NCI-H748 (cell line): Measurements from ENCODE around the gene TMEM61.

Experiments used
- DNase-seq: peaks from one replicate; lab custom pipeline; 2025; ENCODE audit not compliant: unreplicated experiment; lab: John Stamatoyannopoulos, UW

TMEM61 gene

GRCh38 chr1:54984131-54984842 lies 3.9 kb downstream of the TMEM61 start:
- DNase-seq, result no peak

DNA sequence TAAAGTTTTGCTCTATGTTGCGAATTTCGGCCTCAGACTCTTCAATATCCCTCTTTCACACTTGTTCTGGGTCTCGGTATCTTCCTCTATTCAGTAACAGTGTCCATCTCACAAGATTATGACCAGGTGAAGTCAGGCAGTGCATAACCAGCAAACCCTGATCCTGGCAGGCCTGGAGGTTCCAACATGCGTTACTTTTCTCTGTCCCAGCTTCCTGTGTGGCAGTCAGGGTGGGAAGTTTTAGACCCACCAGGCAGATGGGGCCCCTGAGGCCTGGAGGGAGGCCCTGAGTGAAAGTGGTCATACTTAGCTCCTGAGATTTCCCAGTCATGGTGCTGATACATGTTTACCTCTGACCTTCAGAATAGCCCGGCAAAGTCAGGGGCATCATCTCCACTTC lies 5.1 kb downstream of the TMEM61 start:
- DNase-seq, result no peak

DNA sequence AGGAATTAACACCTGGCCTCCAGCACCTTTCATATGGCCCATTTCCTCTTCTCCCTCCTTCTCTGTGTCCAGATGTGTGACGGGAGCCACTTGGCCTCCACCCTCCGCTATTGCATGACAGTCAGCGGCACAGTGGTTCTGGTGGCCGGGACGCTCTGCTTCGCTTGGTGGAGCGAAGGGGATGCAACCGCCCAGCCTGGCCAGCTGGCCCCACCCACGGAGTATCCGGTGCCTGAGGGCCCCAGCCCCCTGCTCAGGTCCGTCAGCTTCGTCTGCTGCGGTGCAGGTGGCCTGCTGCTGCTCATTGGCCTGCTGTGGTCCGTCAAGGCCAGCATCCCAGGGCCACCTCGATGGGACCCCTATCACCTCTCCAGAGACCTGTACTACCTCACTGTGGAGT lies 5.6 kb downstream of the TMEM61 start:
- no peak for DNase-seq

DNA sequence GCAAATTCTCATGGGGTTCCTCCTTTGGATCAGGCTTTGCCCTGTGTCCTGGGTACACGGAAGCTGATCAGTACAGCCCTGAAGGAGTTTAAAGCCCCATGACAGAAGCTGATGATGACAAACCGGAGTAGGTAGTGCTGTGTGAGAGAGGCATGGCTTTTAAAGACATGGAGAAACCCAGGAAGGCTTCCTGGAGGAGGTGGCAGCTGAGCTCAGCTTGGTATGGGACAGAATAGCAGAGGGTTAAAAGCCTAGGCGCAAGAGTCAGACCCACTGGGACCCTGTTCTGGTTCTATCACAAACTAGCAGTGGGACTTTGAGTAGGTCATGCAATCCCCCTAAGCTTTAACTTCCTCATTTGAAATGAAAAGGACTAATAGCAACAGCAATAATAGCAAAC lies 6.1 kb downstream of the TMEM61 start:
- DNase-seq, result no peak

DNA sequence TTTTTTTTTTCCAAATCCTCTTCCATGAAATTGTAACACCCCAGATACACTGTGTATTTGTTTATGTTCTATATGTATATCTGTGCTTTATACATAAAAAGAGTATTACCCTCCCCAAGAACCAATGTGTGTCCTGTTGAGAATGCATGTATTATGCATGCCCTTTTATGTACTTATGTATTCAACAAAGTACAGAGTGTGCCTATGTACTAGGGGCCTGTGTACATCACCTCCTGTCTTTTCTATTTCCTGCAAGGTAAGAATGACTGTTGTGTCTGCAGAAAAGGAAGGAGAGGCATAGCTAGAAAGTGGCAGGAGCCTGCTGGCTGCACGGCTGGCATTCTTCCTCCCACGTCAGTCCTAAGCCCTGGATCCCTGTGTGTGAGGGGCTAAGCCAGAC lies 7.0 kb downstream of the TMEM61 start:
- DNase-seq, result no peak

- peak; percentile 73 for DNase-seq
These were observed 7.7 kb downstream of the TMEM61 start for GRCh38 chr1:54987919-54988705.

DNA sequence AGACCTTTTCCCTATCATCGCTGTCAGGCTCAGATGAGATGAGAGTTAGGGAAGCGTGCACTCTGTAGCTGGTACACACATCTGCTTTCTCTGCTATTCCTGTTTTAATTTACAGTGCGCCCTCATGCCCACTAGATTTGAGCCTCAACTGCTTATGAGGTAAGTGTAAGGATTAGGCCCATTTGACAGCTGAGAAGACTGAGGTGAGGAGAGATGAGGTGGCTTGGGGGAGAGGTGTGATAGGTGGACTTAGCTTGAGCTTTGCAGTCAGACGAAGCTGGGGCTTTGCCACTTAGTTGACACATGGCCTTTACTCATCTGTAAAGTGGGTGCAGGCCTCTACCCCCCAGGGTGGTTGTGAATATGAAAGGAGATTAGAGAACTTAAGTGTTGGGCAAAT lies 8.5 kb downstream of the TMEM61 start:
- DNase-seq, result no peak

DNA sequence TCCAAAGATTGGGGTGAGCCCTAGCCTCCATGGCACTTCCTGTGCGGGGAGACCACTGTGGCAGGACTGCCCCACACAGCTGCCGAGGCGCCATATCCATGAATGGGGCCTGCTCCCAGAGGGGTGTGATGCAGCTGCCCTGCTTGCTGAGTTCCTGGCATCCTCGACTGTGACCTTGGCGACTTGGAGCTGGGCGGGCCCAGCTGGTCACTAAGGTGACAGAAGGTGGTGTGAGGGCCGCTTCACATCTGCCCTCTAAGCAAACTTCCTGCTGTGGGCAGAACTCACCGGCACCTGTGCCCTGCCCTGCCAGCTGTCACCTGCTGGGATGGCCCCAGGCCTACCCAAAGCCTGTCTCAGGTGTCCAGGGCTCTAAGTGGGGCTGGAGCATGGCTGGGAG lies 9.0 kb downstream of the TMEM61 start:
- peak; percentile 94 for DNase-seq

GRCh38 chr1:54989968-54990810 lies 9.8 kb downstream of the TMEM61 start:
- peak; percentile 26 for DNase-seq

GRCh38 chr1:54990916-54991315 lies 10.5 kb downstream of the TMEM61 start:
- DNase-seq, result no peak

- DNase-seq, result no peak
These were observed 11.5 kb downstream of the TMEM61 start for GRCh38 chr1:54991939-54992338.

DNA sequence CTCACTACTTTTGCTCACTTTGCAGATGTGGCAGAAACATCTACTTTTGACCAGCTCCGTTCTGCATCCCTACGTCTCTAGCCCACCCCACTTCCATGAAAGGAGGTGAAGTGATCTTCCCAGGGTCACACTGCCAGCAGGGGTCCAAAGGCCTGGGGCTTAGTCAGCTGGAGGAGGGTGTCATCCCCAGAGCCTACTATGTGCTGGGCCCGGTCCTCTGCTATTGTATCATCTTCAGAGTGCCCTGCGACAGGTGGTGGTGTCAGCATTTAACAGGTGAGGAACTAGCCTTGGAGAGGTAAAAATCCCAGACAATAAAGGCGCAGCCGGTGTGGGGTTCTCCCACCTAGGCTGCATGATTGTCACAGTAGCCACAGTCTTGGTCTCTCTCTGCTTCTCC lies 12.7 kb downstream of the TMEM61 start:
- no peak for DNase-seq

- DNase-seq, result no peak
These were observed 14.0 kb downstream of the TMEM61 start for GRCh38 chr1:54994355-54994990.

- DNase-seq, result no peak
These were observed 14.8 kb downstream of the TMEM61 start for GRCh38 chr1:54995013-54995760.

GRCh38 chr1:54995835-54996234 lies 15.4 kb downstream of the TMEM61 start:
- DNase-seq, result no peak

DNA sequence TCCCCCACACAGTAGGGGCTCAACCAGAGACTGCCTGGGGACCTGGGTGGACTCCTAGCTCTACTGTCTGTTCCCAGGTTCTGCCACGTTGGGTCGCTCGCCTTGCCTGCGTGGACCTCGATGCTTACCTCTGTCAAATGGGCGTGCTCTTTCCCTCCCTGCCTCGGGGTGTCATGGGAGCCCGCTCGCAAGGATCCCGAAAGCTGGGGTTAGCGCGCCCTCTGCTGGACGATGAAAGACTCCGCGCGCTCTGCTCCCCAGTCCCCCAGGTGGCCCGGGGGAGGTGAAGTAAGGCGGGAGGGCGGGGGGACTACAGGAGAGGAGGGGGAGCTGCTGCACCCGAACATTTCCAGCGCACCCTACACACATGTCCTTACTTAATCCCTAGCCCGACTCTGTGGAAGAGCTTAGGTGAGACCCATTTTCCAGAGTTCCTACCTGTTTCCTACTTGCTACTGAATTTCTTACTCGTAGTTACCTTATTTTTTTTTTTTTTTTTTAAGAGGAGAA lies 16.0 kb downstream of the TMEM61 start:
- peak; percentile 72 for DNase-seq

GRCh38 chr1:54996869-54997710 lies 16.7 kb downstream of the TMEM61 start:
- no peak for DNase-seq

DNA sequence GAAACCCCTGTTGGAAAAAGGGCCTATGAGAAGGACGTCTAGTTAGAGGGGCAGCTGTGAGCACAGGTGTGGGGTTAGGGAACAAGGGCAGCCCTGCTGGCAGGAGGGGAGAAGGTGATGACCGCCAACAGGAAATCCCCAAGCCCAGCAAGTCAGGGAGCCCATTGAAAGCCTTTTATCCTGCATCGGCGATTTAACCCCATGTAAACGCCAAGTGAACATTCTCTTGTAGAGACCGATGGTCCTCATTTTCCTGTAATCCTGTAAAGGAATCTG lies 17.2 kb downstream of the TMEM61 start:
- DNase-seq, result no peak

DNA sequence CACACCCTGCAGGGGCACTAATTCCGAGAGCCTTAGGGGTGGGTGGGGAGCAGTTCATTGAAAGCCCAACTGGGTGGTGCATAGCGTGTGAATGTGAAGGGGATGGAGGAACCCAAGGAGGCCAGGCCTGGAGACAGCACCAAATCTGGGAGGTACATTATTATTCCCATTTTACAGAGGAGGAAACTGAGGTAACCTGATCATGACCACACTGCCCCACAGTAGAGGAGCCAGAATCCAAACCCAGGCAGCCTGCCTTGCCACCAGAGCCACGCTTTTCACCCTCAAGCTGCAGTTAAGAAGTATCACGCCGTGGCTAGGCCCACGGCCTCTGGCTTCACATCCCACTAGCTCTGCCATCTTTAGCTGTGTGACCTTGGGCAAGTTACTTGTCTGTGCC lies 17.7 kb downstream of the TMEM61 start:
- no peak for DNase-seq

DNA sequence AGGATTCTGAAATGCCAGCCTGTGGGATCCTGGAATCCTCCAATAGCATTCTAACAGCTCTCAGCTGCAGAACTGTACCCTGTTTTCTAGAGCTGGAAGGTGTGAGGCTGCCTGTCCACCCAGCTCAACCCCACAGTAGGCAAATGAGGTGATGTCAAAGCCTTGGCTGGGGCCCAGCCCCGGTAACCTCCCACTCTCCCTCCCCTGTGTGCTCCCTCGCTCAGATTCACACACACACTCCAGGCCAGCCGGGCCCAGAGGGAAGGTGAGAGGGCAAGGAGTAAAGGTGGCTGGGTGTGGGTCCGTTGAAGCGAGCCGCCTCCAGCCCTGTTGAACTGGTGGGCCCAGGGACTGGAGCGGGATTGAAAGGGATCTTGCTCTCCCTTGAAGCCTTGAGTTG lies 18.2 kb downstream of the TMEM61 start, which contains the start of gene BSND:
BSND (plus strand) TSS at position 257 of the 400 bp plus-strand sequence. CDS start 254 bp downstream, outside the sequence.
- no peak for DNase-seq
